ENCODE measurements around the gene ANKRD24.

The ANKRD24 gene

GRCh38 chr19:4184718-4185352 is 2.3 kb downstream of the ANKRD24 start:
- Histone ChIP-seq H3K9ac (ENCODE audit: low read depth, low read length, poor library complexity, severe bottlenecking) (no peak overlapping the region), H3K79me2 (ENCODE audit: insufficient read depth, low read length) (peaks cover 17% of the 10 kb centered on the region; the same call in 1 of the 2 replicates), H3K4me3 (ENCODE audit: low read length, poor library complexity, severe bottlenecking) (no peak overlapping the region), H3K9me3 (ENCODE audit: insufficient read depth, low read depth, low read length) (no peaks in the 10 kb centered on the region), H3K4me2 (ENCODE audit: low read depth, low read length, poor library complexity, severe bottlenecking) (no peak overlapping the region), H3K27me3 (ENCODE audit: insufficient read depth, low read length, poor library complexity, severe bottlenecking) (no peaks in the 10 kb centered on the region), H2AFZ (ENCODE audit: low read length) (no peak overlapping the region), H3K4me1 (ENCODE audit: insufficient read depth, low read length, poor library complexity, severe bottlenecking) (peaks cover 5% of the 10 kb centered on the region), H3K9me2 (replicated peaks; ENCODE audit: low read depth, low read length) (no peaks in the 10 kb centered on the region), H3K36me3 (ENCODE audit: insufficient read depth, low read length) (no peaks in the 10 kb centered on the region), H3F3A (ENCODE audit: low read depth) (no peaks in the 10 kb centered on the region), H4K20me1 (ENCODE audit: insufficient read depth, low read length, poor library complexity, severe bottlenecking) (no peaks in the 10 kb centered on the region)
- TF ChIP-seq EZH2phosphoT487 (IDR thresholded peaks at IDR 0.05; ENCODE audit: borderline replicate concordance) (no peak), CTCF (conservative IDR thresholded peaks at IDR 0.05; ENCODE audit: low read length) (no peak)

- no peaks in the 10 kb centered on the region for H3F3A ChIP-seq (ENCODE audit: low read depth)
- peaks cover 5% of the 10 kb centered on the region for H3K4me1 ChIP-seq (ENCODE audit: insufficient read depth, low read length, poor library complexity, severe bottlenecking)
- H3K9me3 ChIP-seq (ENCODE audit: insufficient read depth, low read depth, low read length): no peaks in the 10 kb centered on the region
- no peaks in the 10 kb centered on the region for H4K20me1 ChIP-seq (ENCODE audit: insufficient read depth, low read length, poor library complexity, severe bottlenecking)
- H3K9ac ChIP-seq (ENCODE audit: low read depth, low read length, poor library complexity, severe bottlenecking): peak overlapping the region; percentile 11
- H3K27me3 ChIP-seq (ENCODE audit: insufficient read depth, low read length, poor library complexity, severe bottlenecking): no peaks in the 10 kb centered on the region
- H3K36me3 ChIP-seq (ENCODE audit: insufficient read depth, low read length): no peaks in the 10 kb centered on the region
- H3K9me2 ChIP-seq (replicated peaks; ENCODE audit: low read depth, low read length): no peaks in the 10 kb centered on the region
- H2AFZ ChIP-seq (ENCODE audit: low read length): no peak overlapping the region
- no peak overlapping the region for H3K4me2 ChIP-seq (ENCODE audit: low read depth, low read length, poor library complexity, severe bottlenecking)
- TF ChIP-seq EZH2phosphoT487 (IDR thresholded peaks at IDR 0.05; ENCODE audit: borderline replicate concordance): no peak
- TF ChIP-seq CTCF (conservative IDR thresholded peaks at IDR 0.05; ENCODE audit: low read length): no peak
- no peak overlapping the region for H3K4me3 ChIP-seq (ENCODE audit: low read length, poor library complexity, severe bottlenecking)
- peaks cover 16% of the 10 kb centered on the region; the same call in 1 of the 2 replicates for H3K79me2 ChIP-seq (ENCODE audit: insufficient read depth, low read length)
Measured at GRCh38 chr19:4185413-4186086, 3.1 kb downstream of the ANKRD24 start.

- H3K4me3 ChIP-seq (ENCODE audit: low read length, poor library complexity, severe bottlenecking): no peak overlapping the region
- H2AFZ ChIP-seq (ENCODE audit: low read length): no peak overlapping the region
- no peaks in the 10 kb centered on the region for H3K27me3 ChIP-seq (ENCODE audit: insufficient read depth, low read length, poor library complexity, severe bottlenecking)
- peaks cover 9% of the 10 kb centered on the region; the same call in 1 of the 2 replicates for H3K79me2 ChIP-seq (ENCODE audit: insufficient read depth, low read length)
- no peaks in the 10 kb centered on the region for H4K20me1 ChIP-seq (ENCODE audit: insufficient read depth, low read length, poor library complexity, severe bottlenecking)
- H3K9me2 ChIP-seq (replicated peaks; ENCODE audit: low read depth, low read length): no peaks in the 10 kb centered on the region
- TF ChIP-seq EZH2phosphoT487 (IDR thresholded peaks at IDR 0.05; ENCODE audit: borderline replicate concordance) (no peak), CTCF (conservative IDR thresholded peaks at IDR 0.05; ENCODE audit: low read length) (peak; percentile 82)
- H3K4me2 ChIP-seq (ENCODE audit: low read depth, low read length, poor library complexity, severe bottlenecking): no peak overlapping the region
- H3K4me1 ChIP-seq (ENCODE audit: insufficient read depth, low read length, poor library complexity, severe bottlenecking): peaks cover under 1% of the 10 kb centered on the region
- no peaks in the 10 kb centered on the region for H3K9me3 ChIP-seq (ENCODE audit: insufficient read depth, low read depth, low read length)
- H3F3A ChIP-seq (ENCODE audit: low read depth): no peaks in the 10 kb centered on the region
- no peak overlapping the region for H3K9ac ChIP-seq (ENCODE audit: low read depth, low read length, poor library complexity, severe bottlenecking)
- H3K36me3 ChIP-seq (ENCODE audit: insufficient read depth, low read length): no peaks in the 10 kb centered on the region
Measured at GRCh38 chr19:4186087-4186993, 3.9 kb downstream of the ANKRD24 start.
